Measurements from ENCODE around the gene DLD. TPM values are rescaled to one million over a fixed set of nuclear protein-coding genes. Genes with fewer than 3 reads are reported as not detected.
A peak's percentile ranks its signal among the peaks of the same experiment; 100 is the strongest.

Gene DLD
- polyA plus RNA-seq, 1 donor (not counting 4 experiments of a cell fraction or from before 2014, with no cell fraction given) = 153 TPM

GRCh38 chr7:107874111-107874510 lies 16.9 kb upstream of the DLD start:
- dilution Hi-C loops (cut with MboI; ENCODE audit: extremely low pct_ligation_motif_present, low sequenced_read_pairs) = loop anchor here (25.0 kb wide), 1 partner anchor 112 kb away; no protein-coding TSS in a partner anchor
- no peak overlapping the region for H3K9ac ChIP-seq (ENCODE audit: control insufficient read depth, extremely low read depth, insufficient read depth, low read length)
- H3K9me1 ChIP-seq (ENCODE audit: control insufficient read depth, extremely low read depth, insufficient read depth, low read length) = no peaks in the 10 kb centered on the region
- H3K4me2 ChIP-seq (ENCODE audit: control insufficient read depth, extremely low read depth, insufficient read depth, low read depth, low read length) = no peak overlapping the region
- H2AFZ ChIP-seq (ENCODE audit: control insufficient read depth, low read length) = no peak overlapping the region
- no peak for FAIRE-seq
- no peak for TF ChIP-seq CTCF (optimal IDR thresholded peaks at IDR 0.05 in 1 of 3, IDR thresholded peaks at IDR 0.05 in 1 of 3, conservative IDR thresholded peaks at IDR 0.05 in 1 of 3; ENCODE audit: extremely low read depth in 1 of 3, insufficient read depth in 2 of 3, low read length in 3 of 3)
- TF ChIP-seq EZH2 (IDR thresholded peaks at IDR 0.05; ENCODE audit: low read length) = no peak
- no peak overlapping the region for H3K27ac ChIP-seq (ENCODE audit: control insufficient read depth, insufficient read depth, low read length)
- no peak for DNase-seq (ENCODE audit: low read depth, low spot score)
- peaks cover under 1% of the 10 kb centered on the region for H3K4me1 ChIP-seq (ENCODE audit: control insufficient read depth, extremely low read depth, insufficient read depth, low read length)
- no peaks in the 10 kb centered on the region for H3K36me3 ChIP-seq (ENCODE audit: control insufficient read depth in 2 of 2, extremely low read depth in 1 of 2, insufficient read depth in 2 of 2, low read length in 2 of 2)
- no peaks in the 10 kb centered on the region for H3K79me2 ChIP-seq (ENCODE audit: control insufficient read depth, insufficient read depth, low read length)
- H3K27me3 ChIP-seq (ENCODE audit: control insufficient read depth, extremely low read depth, insufficient read depth, low read length) = peaks cover 3% of the 10 kb centered on the region
- no peak overlapping the region for H3K4me3 ChIP-seq (ENCODE audit: control insufficient read depth in 2 of 3, extremely low read depth in 1 of 3, insufficient read depth in 2 of 3, low read depth in 1 of 3, low read length in 3 of 3)
- no peaks in the 10 kb centered on the region for H4K20me1 ChIP-seq (ENCODE audit: control insufficient read depth, extremely low read depth, insufficient read depth, low read length)
- no peaks in the 10 kb centered on the region for H3K9me3 ChIP-seq (ENCODE audit: control insufficient read depth, low read depth, low read length)

DNA sequence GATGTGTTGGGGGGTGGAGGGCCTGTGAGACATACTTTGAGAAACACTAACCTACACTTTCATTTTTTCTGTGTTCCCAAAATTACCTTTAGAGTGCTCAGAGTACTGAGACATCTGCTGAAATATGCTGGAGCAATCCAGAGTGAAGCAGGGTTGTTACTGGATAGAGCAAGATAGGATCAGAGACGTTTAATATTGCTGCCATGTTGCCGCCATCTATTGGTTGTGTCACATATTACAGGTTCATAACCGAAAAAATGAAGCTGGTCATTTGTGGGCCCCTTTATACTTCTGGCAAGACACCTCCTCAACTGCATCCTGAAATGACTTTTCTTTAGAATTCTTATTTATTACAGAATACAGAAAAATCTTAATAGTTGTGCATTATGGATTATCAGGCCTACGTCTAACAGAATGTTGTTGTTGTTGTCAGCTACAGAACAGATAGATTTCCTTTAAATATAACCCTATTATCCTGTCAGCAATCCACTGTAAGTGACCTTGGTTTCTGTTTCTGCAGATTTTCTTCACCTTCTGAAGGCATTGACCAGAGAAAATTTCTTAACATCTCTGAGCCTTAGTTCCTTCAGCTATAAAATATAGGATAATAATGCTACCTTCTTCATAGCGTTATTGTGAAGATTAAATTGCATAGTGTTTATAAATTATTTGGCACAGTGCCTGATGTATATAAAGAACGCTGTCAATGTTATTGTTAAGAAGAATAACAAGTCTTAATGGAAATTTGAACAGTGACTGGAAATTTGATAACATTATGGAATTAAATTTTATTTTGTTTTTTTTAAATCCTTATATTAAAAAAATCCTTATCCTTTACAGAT lies 16.2 kb upstream of the DLD start:
- no peak overlapping the region for H3K4me3 ChIP-seq (ENCODE audit: control insufficient read depth in 2 of 3, extremely low read depth in 1 of 3, insufficient read depth in 2 of 3, low read depth in 1 of 3, low read length in 3 of 3)
- H2AFZ ChIP-seq (ENCODE audit: control insufficient read depth, low read length) = no peak overlapping the region
- dilution Hi-C loops (cut with MboI; ENCODE audit: extremely low pct_ligation_motif_present, low sequenced_read_pairs) = loop anchor here (25.0 kb wide), 1 partner anchor 113 kb away; no protein-coding TSS in a partner anchor
- H3K9me3 ChIP-seq (ENCODE audit: control insufficient read depth, low read depth, low read length) = no peaks in the 10 kb centered on the region
- FAIRE-seq = peak; percentile 58
- H4K20me1 ChIP-seq (ENCODE audit: control insufficient read depth, extremely low read depth, insufficient read depth, low read length) = no peaks in the 10 kb centered on the region
- no peak for DNase-seq (ENCODE audit: low read depth, low spot score)
- peaks cover 3% of the 10 kb centered on the region for H3K27me3 ChIP-seq (ENCODE audit: control insufficient read depth, extremely low read depth, insufficient read depth, low read length)
- H3K4me2 ChIP-seq (ENCODE audit: control insufficient read depth, extremely low read depth, insufficient read depth, low read depth, low read length) = no peak overlapping the region
- H3K27ac ChIP-seq (ENCODE audit: control insufficient read depth, insufficient read depth, low read length) = no peak overlapping the region
- TF ChIP-seq CTCF (optimal IDR thresholded peaks at IDR 0.05 in 1 of 3, IDR thresholded peaks at IDR 0.05 in 1 of 3, conservative IDR thresholded peaks at IDR 0.05 in 1 of 3; ENCODE audit: extremely low read depth in 1 of 3, insufficient read depth in 2 of 3, low read length in 3 of 3) = peak; percentile 60 to 64 (median 61)
- TF ChIP-seq EZH2 (IDR thresholded peaks at IDR 0.05; ENCODE audit: low read length) = no peak
- peaks cover 3% of the 10 kb centered on the region for H3K4me1 ChIP-seq (ENCODE audit: control insufficient read depth, extremely low read depth, insufficient read depth, low read length)
- H3K9me1 ChIP-seq (ENCODE audit: control insufficient read depth, extremely low read depth, insufficient read depth, low read length) = no peaks in the 10 kb centered on the region
- no peaks in the 10 kb centered on the region for H3K79me2 ChIP-seq (ENCODE audit: control insufficient read depth, insufficient read depth, low read length)
- no peak overlapping the region for H3K9ac ChIP-seq (ENCODE audit: control insufficient read depth, extremely low read depth, insufficient read depth, low read length)
- no peaks in the 10 kb centered on the region for H3K36me3 ChIP-seq (ENCODE audit: control insufficient read depth in 2 of 2, extremely low read depth in 1 of 2, insufficient read depth in 2 of 2, low read length in 2 of 2)
